Panc1 (cell line): ENCODE data around the gene SKIC8. TPM values are rescaled to one million over a fixed set of nuclear protein-coding genes. Genes with fewer than 3 reads are reported as not detected.
A peak's percentile ranks its signal among the peaks of the same experiment; 100 is the strongest.

Source experiments
- ATAC-seq: fragments of 200-7000 bp; cut with Tn5 transposase; 2 replicates; pipeline ENCODE4 v1.9.1; 2020; ENCODE audit warnings: mild to moderate bottlenecking, moderate library complexity
- BruUV-seq: library from RNA; stranded (reverse); fragments of 400-500 nt; replicated peaks from 2 replicates; lab custom pipeline; 2021; lab: Mats Ljungman, UMichigan
- CTCF ChIA-PET: fragments of 300-600 bp; sonication (Branson Sonifier 250); formaldehyde crosslinking; loops from one replicate; lab custom pipeline; 2022; ENCODE audit warnings: antibody characterized with exemption; lab: Charles Lee
- POLR2A ChIA-PET: fragments of 300-600 bp; sonication (Branson Sonifier 250); formaldehyde crosslinking; loops from one replicate; lab custom pipeline; 2022; ENCODE audit warnings: antibody characterized with exemption; lab: Charles Lee
- DNase-seq: peaks from one replicate; pipeline ENCODE4 v3.0.0-alpha.2; 2010; ENCODE audit warnings: low read depth, low spot score
- H3K27ac ChIP-seq: 2 replicates; pipeline ENCODE4 v1.5.1; 2011; ENCODE audit warnings: mild to moderate bottlenecking, low read length, inconsistent platforms
- H3K27me3 ChIP-seq: fragments of 200-500 bp; sonication (Bioruptor generic); 2 replicates; pipeline ENCODE4 v1.6.0; 2014; ENCODE audit warnings: low read length, inconsistent platforms; ENCODE audit not compliant: control insufficient read depth, insufficient read depth
- H3K36me3 ChIP-seq: fragments of 200-500 bp; sonication (Bioruptor generic); 2 replicates; pipeline ENCODE4 v1.5.1; 2014; ENCODE audit warnings: inconsistent platforms, mild to moderate bottlenecking, low read length, moderate library complexity; ENCODE audit not compliant: control insufficient read depth, insufficient read depth
- H3K4me1 ChIP-seq: 2 replicates; pipeline ENCODE4 v1.5.1; 2011; ENCODE audit warnings: inconsistent platforms, mild to moderate bottlenecking, low read length, moderate library complexity; ENCODE audit not compliant: control insufficient read depth, insufficient read depth
- H3K4me3 ChIP-seq, 2 experiments: 2 replicates each; pipeline ENCODE4 v1.5.1; 2011 to 2012; ENCODE audit warnings: low read depth in 2 of 2, low read length in 2 of 2, mild to moderate bottlenecking in 2 of 2, inconsistent platforms in 1 of 2, moderate library complexity in 1 of 2
- H3K9me3 ChIP-seq: fragments of 200-500 bp; sonication (Bioruptor generic); 2 replicates; pipeline ENCODE4 v1.5.1; 2014; ENCODE audit warnings: low read depth, mild to moderate bottlenecking, inconsistent platforms, low read length, moderate library complexity; ENCODE audit not compliant: control insufficient read depth, insufficient read depth
- POLR2AphosphoS5 ChIP-seq: IDR thresholded peaks from 2 replicates; pipeline ENCODE4 v1.6.1; 2012; ENCODE audit warnings: mild to moderate bottlenecking, low read depth, low read length, moderate library complexity
- REST ChIP-seq, 2 experiments: IDR thresholded peaks; 2 replicates each; pipeline ENCODE4 v1.6.1; 2011 to 2012; ENCODE audit warnings: low read depth in 2 of 2, control low read depth in 1 of 2, low read length in 1 of 2, mild to moderate bottlenecking in 1 of 2, moderate library complexity in 1 of 2; ENCODE audit not compliant: insufficient read depth in 1 of 2
- SIN3A ChIP-seq: IDR thresholded peaks from 2 replicates; pipeline ENCODE4 v1.6.1; 2012; ENCODE audit warnings: low read depth, mild to moderate bottlenecking, low read length, moderate library complexity, borderline replicate concordance; ENCODE audit not compliant: insufficient read depth
- TCF7L2 ChIP-seq: IDR thresholded peaks from 2 replicates; pipeline ENCODE4 v1.6.1; 2011; ENCODE audit warnings: mild to moderate bottlenecking, low read depth, low read length, inconsistent platforms
- in situ Hi-C: cut with HindIII; loops from 2 replicates; pipeline ENCODE4 v1.10.0; 2016; ENCODE audit warnings: low sequenced_read_pairs, low pct_unique_long_range_greater_than_20kb
- intact Hi-C: fragments of 100-400 bp; cut with micrococcal nuclease; formaldehyde crosslinking; loops from one replicate; pipeline ENCODE4 v1.10.0; 2022; ENCODE audit not compliant: unreplicated experiment
- total RNA-seq: library from RNA; stranded (reverse); gene quantifications from one replicate; pipeline ENCODE4 v1.2.1, GENCODE V29; 2021; ENCODE audit not compliant: unreplicated experiment
- TF ChIP-seq, protein P1 (sequence below): fragments of 450-650 bp; IDR thresholded peaks from 2 replicates; pipeline ENCODE4 v1.5.1; 2017; ENCODE audit warnings: mild to moderate bottlenecking

Gene SKIC8
- total RNA-seq, 1 experiment from 2014 or later: 66.3 TPM

- H3K4me1 ChIP-seq: no peaks in the 10 kb centered on the region
- H3K27me3 ChIP-seq: no peaks in the 10 kb centered on the region
- no peak for TF ChIP-seq SIN3A
- TF ChIP-seq, protein P1, sequence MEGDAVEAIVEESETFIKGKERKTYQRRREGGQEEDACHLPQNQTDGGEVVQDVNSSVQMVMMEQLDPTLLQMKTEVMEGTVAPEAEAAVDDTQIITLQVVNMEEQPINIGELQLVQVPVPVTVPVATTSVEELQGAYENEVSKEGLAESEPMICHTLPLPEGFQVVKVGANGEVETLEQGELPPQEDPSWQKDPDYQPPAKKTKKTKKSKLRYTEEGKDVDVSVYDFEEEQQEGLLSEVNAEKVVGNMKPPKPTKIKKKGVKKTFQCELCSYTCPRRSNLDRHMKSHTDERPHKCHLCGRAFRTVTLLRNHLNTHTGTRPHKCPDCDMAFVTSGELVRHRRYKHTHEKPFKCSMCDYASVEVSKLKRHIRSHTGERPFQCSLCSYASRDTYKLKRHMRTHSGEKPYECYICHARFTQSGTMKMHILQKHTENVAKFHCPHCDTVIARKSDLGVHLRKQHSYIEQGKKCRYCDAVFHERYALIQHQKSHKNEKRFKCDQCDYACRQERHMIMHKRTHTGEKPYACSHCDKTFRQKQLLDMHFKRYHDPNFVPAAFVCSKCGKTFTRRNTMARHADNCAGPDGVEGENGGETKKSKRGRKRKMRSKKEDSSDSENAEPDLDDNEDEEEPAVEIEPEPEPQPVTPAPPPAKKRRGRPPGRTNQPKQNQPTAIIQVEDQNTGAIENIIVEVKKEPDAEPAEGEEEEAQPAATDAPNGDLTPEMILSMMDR: peak; percentile 95
- peak in 1 of 2 experiments; percentile 40; a peak in 1 of 4 replicates for TF ChIP-seq REST (IDR thresholded peaks at IDR 0.05; ENCODE audit: insufficient read depth in 1 of 2, low read depth in 2 of 2, low read length in 1 of 2)
- intact Hi-C loops (loop anchor here (1.0 to 5.0 kb wide), 4 partner anchors 64 to 282 kb away; partner anchors contain the start of gene CIB2), in situ Hi-C loops (no loop called here)
- H3K27ac ChIP-seq: no peak overlapping the region
- ChIA-PET CTCF (interaction anchor here (0.5 to 2.6 kb wide), 13 partner anchors 17 to 282 kb away, joined by 3 to 19 read pairs (median 6); no protein-coding TSS in a partner anchor), POLR2A (interaction anchor here (0.7 kb wide), 3 partner anchors 9 to 110 kb away, joined by 3 to 6 read pairs (median 6); no protein-coding TSS in a partner anchor)
- ATAC-seq (peak; percentile 99), DNase-seq (peak; percentile 64)
- no peak overlapping the region for H3K4me3 ChIP-seq
- BruUV-seq: no TSS peak
- no peaks in the 10 kb centered on the region for H3K9me3 ChIP-seq
- H3K36me3 ChIP-seq: no peaks in the 10 kb centered on the region
Measured at GRCh38 chr15:78241017-78241416, 58.4 kb downstream of the SKIC8 start.

DNA sequence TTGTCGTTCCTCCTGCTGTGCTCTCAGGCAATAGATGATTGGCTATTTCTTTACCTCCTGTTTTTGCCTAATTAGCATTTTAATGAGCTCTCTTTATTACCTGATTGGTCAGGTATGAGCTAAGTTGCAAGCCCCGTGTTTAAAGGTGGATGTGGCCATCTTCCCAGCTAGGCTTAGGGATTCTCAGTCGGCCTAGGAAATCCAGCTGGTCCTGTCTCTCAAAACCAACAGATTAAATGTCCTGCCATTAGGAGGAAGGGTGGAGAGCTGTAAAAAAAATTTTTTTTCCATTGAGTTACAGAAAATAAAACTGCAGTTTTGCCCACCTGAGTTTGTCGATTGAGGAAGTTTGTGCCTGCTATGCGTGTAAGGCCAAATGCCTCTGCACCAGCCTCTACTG lies 59.6 kb downstream of the SKIC8 start:
- Histone ChIP-seq H3K36me3 (no peaks in the 10 kb centered on the region), H3K4me1 (no peaks in the 10 kb centered on the region), H3K9me3 (no peaks in the 10 kb centered on the region), H3K27me3 (no peaks in the 10 kb centered on the region), H3K4me3 (no peak overlapping the region), H3K27ac (no peak overlapping the region)
- POLR2A ChIA-PET: interaction anchor here (0.6 kb wide), 1 partner anchor 106 kb away, joined by 6 read pairs; no protein-coding TSS in a partner anchor
- TF ChIP-seq SIN3A: no peak
- no peak for TF ChIP-seq TCF7L2
- no peak for TF ChIP-seq REST (IDR thresholded peaks at IDR 0.05; ENCODE audit: insufficient read depth in 1 of 2, low read depth in 2 of 2, low read length in 1 of 2)
- TF ChIP-seq, protein P1: no peak
- TF ChIP-seq POLR2AphosphoS5: no peak
- intact Hi-C loops (loop anchor here (2.0 to 5.0 kb wide), 3 partner anchors 108 to 281 kb away; partner anchors contain the start of gene CIB2), in situ Hi-C loops (no loop called here)
- BruUV-seq: no TSS peak
- CTCF ChIA-PET: interaction anchor here (0.5 to 2.6 kb wide), 12 partner anchors 13 to 283 kb away, joined by 3 to 19 read pairs (median 4); no protein-coding TSS in a partner anchor
- DNase-seq: no peak
- ATAC-seq: no peak
